ENCODE results near the gene DGKI.

DNA sequence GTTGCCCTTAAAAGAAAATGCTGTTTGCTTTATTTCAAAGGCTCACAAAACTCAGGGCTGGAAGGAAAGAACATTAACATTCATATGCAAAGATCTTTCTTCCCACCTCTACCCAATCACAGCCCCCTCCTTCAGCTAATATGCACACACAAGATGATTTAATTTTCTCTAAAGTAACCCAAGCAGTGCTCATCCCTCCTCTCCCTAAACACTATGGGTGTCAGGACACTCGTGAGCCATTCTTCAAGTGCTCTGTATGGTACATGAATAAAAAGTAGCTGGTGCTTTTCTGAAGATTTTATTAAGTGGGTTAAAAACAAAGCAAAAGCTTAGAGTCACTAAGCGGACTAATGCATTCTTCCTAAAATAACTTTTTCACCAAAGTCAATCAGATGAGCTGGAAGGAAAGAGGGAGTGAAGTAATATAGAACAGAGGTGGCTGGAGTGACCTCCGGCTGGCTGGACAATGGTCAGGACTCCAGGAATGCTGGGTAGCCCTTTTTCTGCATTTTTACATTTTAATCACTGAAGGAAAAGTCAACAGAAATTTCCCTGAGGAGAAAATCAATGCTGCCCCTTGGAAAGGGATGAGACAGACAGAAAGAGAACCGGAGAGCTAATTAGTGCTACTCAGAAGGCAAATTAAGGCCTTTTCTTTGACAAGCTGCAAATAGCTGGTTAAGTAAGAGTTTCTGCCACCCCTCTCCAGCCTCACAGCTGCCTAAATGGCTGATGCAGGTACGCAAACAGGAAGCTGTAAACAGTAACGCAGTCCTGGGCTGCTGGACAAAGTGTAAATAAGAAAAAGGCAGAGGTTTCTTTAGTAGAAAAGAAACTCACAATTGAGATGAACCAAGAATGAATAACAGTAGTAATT, 6.6 kb downstream of the DGKI start:
- TF ChIP-seq, protein P1, sequence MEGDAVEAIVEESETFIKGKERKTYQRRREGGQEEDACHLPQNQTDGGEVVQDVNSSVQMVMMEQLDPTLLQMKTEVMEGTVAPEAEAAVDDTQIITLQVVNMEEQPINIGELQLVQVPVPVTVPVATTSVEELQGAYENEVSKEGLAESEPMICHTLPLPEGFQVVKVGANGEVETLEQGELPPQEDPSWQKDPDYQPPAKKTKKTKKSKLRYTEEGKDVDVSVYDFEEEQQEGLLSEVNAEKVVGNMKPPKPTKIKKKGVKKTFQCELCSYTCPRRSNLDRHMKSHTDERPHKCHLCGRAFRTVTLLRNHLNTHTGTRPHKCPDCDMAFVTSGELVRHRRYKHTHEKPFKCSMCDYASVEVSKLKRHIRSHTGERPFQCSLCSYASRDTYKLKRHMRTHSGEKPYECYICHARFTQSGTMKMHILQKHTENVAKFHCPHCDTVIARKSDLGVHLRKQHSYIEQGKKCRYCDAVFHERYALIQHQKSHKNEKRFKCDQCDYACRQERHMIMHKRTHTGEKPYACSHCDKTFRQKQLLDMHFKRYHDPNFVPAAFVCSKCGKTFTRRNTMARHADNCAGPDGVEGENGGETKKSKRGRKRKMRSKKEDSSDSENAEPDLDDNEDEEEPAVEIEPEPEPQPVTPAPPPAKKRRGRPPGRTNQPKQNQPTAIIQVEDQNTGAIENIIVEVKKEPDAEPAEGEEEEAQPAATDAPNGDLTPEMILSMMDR (conservative IDR thresholded peaks at IDR 0.05; ENCODE audit: low read depth, low read length) = no peak
- no peak for TF ChIP-seq NFE2L2 (IDR thresholded peaks at IDR 0.05; ENCODE audit: low read depth, low read length)
- no peak for TF ChIP-seq BHLHE40 (IDR thresholded peaks at IDR 0.05; ENCODE audit: low read depth, low read length)
- TF ChIP-seq RAD21 (IDR thresholded peaks at IDR 0.05; ENCODE audit: low read length) = no peak
- TF ChIP-seq RCOR1 (IDR thresholded peaks at IDR 0.05; ENCODE audit: insufficient replicate concordance, low read length) = no peak
- no peak for TF ChIP-seq SMC3 (IDR thresholded peaks at IDR 0.05; ENCODE audit: low read depth, low read length)
- TF ChIP-seq, protein P2, sequence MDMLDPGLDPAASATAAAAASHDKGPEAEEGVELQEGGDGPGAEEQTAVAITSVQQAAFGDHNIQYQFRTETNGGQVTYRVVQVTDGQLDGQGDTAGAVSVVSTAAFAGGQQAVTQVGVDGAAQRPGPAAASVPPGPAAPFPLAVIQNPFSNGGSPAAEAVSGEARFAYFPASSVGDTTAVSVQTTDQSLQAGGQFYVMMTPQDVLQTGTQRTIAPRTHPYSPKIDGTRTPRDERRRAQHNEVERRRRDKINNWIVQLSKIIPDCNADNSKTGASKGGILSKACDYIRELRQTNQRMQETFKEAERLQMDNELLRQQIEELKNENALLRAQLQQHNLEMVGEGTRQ (IDR thresholded peaks at IDR 0.05; ENCODE audit: low read depth, low read length) = no peak
- no peak for TF ChIP-seq POLR2A (IDR thresholded peaks at IDR 0.05; ENCODE audit: low read depth, low read length)
- no peak for TF ChIP-seq FOS (IDR thresholded peaks at IDR 0.05; ENCODE audit: low read depth, low read length)
- TF ChIP-seq MAZ (IDR thresholded peaks at IDR 0.05; ENCODE audit: borderline replicate concordance, low read depth, low read length) = no peak
- TF ChIP-seq, protein P3, sequence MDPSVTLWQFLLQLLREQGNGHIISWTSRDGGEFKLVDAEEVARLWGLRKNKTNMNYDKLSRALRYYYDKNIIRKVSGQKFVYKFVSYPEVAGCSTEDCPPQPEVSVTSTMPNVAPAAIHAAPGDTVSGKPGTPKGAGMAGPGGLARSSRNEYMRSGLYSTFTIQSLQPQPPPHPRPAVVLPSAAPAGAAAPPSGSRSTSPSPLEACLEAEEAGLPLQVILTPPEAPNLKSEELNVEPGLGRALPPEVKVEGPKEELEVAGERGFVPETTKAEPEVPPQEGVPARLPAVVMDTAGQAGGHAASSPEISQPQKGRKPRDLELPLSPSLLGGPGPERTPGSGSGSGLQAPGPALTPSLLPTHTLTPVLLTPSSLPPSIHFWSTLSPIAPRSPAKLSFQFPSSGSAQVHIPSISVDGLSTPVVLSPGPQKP (IDR thresholded peaks at IDR 0.05; ENCODE audit: borderline replicate concordance, low read depth, low read length) = no peak
- TF ChIP-seq CHD1 (IDR thresholded peaks at IDR 0.05; ENCODE audit: low read depth, low read length) = no peak
- no peak for TF ChIP-seq RFX5 (IDR thresholded peaks at IDR 0.05; ENCODE audit: low read depth, low read length)
